ENCODE data around the gene YEATS2. TPM values are rescaled to one million over a fixed set of nuclear protein-coding genes. Genes with fewer than 3 reads are reported as not detected.

YEATS2 gene
- total and polyA plus RNA-seq, 2 experiments from 2014 or later = 15.2 to 72.8 TPM

DNA sequence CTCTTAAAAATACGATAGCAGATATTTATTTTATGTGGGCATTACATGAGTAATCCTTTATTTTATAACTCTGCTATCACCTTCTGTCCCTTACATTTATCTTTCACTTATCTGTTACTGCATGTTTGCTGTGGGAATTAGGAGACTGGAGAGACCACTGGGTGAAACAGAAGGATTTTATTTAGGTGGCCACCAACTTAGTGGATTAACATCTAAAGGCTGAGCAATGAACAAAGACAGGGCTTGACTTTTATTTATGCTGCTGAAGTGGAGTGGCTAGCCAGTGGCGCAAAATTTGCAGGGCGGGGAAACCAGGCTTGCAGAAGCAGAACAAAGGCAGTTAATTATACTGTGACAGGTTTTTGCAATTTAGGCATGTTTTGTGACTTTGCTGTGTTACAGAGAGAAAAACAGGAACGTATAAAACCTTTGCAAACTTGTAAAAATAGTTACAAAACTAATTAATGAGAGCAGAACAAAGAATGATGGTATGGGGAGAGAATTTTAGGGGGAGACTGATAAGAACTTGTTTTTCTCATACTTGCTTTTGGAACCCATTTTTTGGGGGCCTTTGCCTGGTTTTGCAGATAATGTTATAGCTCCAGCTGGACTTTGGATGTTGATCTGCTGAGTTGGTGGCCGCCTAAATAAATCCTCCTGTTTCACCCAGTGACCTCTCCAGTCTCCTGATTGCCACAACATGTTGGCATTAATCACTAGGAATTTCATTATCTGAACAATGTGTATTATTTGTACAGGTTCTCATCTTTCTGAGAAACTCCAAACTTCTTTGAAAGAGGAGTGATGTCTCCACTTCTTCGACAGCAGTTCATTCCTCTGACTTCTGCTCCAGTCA is 44.2 kb upstream of the YEATS2 start (continued):
- TF ChIP-seq, protein P1, sequence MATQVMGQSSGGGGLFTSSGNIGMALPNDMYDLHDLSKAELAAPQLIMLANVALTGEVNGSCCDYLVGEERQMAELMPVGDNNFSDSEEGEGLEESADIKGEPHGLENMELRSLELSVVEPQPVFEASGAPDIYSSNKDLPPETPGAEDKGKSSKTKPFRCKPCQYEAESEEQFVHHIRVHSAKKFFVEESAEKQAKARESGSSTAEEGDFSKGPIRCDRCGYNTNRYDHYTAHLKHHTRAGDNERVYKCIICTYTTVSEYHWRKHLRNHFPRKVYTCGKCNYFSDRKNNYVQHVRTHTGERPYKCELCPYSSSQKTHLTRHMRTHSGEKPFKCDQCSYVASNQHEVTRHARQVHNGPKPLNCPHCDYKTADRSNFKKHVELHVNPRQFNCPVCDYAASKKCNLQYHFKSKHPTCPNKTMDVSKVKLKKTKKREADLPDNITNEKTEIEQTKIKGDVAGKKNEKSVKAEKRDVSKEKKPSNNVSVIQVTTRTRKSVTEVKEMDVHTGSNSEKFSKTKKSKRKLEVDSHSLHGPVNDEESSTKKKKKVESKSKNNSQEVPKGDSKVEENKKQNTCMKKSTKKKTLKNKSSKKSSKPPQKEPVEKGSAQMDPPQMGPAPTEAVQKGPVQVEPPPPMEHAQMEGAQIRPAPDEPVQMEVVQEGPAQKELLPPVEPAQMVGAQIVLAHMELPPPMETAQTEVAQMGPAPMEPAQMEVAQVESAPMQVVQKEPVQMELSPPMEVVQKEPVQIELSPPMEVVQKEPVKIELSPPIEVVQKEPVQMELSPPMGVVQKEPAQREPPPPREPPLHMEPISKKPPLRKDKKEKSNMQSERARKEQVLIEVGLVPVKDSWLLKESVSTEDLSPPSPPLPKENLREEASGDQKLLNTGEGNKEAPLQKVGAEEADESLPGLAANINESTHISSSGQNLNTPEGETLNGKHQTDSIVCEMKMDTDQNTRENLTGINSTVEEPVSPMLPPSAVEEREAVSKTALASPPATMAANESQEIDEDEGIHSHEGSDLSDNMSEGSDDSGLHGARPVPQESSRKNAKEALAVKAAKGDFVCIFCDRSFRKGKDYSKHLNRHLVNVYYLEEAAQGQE (IDR thresholded peaks at IDR 0.05; ENCODE audit: unreplicated experiment) = no peak
- no peak for TF ChIP-seq CREB1 (CRISPR knock-in tag; IDR thresholded peaks at IDR 0.05; ENCODE audit: low read depth)
- TF ChIP-seq, protein P2, sequence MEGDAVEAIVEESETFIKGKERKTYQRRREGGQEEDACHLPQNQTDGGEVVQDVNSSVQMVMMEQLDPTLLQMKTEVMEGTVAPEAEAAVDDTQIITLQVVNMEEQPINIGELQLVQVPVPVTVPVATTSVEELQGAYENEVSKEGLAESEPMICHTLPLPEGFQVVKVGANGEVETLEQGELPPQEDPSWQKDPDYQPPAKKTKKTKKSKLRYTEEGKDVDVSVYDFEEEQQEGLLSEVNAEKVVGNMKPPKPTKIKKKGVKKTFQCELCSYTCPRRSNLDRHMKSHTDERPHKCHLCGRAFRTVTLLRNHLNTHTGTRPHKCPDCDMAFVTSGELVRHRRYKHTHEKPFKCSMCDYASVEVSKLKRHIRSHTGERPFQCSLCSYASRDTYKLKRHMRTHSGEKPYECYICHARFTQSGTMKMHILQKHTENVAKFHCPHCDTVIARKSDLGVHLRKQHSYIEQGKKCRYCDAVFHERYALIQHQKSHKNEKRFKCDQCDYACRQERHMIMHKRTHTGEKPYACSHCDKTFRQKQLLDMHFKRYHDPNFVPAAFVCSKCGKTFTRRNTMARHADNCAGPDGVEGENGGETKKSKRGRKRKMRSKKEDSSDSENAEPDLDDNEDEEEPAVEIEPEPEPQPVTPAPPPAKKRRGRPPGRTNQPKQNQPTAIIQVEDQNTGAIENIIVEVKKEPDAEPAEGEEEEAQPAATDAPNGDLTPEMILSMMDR (conservative IDR thresholded peaks at IDR 0.05; ENCODE audit: low read depth in 2 of 2) = no peak

DNA sequence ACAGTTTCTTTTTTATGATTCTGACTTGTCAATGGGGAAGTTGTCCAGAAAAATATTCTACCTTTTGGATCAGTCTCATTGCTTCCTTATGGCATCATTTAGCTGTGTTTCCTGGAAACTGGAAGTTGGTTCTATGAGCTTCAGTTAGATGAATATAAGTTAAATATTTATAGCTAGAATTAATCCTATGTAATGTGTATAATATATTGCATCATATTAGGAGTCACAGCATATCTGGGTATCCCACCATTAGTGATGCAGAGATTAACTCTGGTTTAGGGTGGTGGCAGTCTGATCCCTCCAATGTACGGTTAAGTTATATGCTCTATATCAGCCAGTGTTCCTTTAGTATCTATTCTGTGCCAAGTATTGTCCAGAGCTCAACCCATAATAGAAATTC is 42.9 kb upstream of the YEATS2 start:
- H3K4me1 ChIP-seq (ENCODE audit: insufficient read depth) = peaks cover 4% of the 10 kb centered on the region; the same call in 1 of the 2 replicates
- no peaks in the 10 kb centered on the region for H3K9me2 ChIP-seq (ENCODE audit: insufficient read depth)
- H3F3A ChIP-seq (replicated peaks; ENCODE audit: low read depth) = no peaks in the 10 kb centered on the region
- H3K79me2 ChIP-seq (replicated peaks; ENCODE audit: insufficient read depth) = no peaks in the 10 kb centered on the region
- H4K20me1 ChIP-seq (replicated peaks; ENCODE audit: insufficient read depth) = no peaks in the 10 kb centered on the region
- Mint-ChIP-seq H3K27me3 (ENCODE audit: insufficient read depth, low read depth, poor library complexity) (peaks cover 10% of the 10 kb centered on the region), H3K4me1 (peaks cover 3% of the 10 kb centered on the region), H3K4me3 (no peak overlapping the region), H3K36me3 (ENCODE audit: low read depth) (peaks cover 84% of the 10 kb centered on the region), H3K27ac (no peak overlapping the region), H3K9me3 (peaks cover 51% of the 10 kb centered on the region)
- TF ChIP-seq, protein P1 (IDR thresholded peaks at IDR 0.05; ENCODE audit: unreplicated experiment) = no peak
- TF ChIP-seq POLR2AphosphoS5 (IDR thresholded peaks at IDR 0.05; ENCODE audit: low read depth) = no peak
- TF ChIP-seq EZH2 (IDR thresholded peaks at IDR 0.05; ENCODE audit: low read depth, unreplicated experiment) = no peak
- no peak for TF ChIP-seq CREB1 (CRISPR knock-in tag; IDR thresholded peaks at IDR 0.05; ENCODE audit: low read depth)
- H3K27me3 ChIP-seq (ENCODE audit: insufficient read depth) = no peaks in the 10 kb centered on the region
- ATAC-seq (no peak), DNase-seq (ENCODE audit: low spot score) (no peak)
- no peak overlapping the region for H3K4me2 ChIP-seq
- H3K27ac ChIP-seq (ENCODE audit: low read depth) = no peak overlapping the region
- H3K4me3 ChIP-seq = no peak overlapping the region
- H2AFZ ChIP-seq = no peak overlapping the region
- peaks cover 46% of the 10 kb centered on the region for H3K36me3 ChIP-seq (ENCODE audit: insufficient read depth)

Measured in GM23338 (cell line).